ENCODE results near the gene KLHDC8A. TPM values are rescaled to one million over a fixed set of nuclear protein-coding genes. Genes with fewer than 3 reads are reported as not detected.

Gene KLHDC8A
- total and polyA plus RNA-seq, 4 experiments from 2014 or later: not detected

DNA sequence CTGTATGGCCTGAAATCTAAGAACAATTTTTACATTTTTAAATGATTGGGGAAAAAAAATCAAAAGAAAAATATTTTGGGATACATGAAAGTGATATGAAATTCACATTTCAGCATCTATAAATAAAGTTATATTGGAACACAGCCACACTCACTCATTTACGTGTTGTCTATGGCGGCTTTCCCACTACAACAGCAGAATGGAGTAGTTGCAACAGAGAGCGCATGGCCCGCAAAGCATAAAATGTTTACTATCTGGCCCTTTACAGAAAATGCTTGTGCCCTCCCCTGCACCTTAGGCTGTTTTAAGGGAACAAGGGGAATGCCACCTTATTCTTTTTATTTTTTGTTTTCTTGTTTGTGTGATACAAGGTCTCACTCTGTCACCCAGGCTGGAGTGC lies 3.5 kb downstream of the KLHDC8A start:
- H3K27ac ChIP-seq (ENCODE audit: low read depth, low read length): no peak overlapping the region
- H3K4me3 Mint-ChIP-seq: no peak overlapping the region
- no peaks in the 10 kb centered on the region for H3K4me1 ChIP-seq (ENCODE audit: insufficient read depth, low read length)
- H3K4me1 Mint-ChIP-seq: no peaks in the 10 kb centered on the region
- H3K27me3 ChIP-seq (ENCODE audit: insufficient read depth, low read length): no peaks in the 10 kb centered on the region
- H3K36me3 ChIP-seq (ENCODE audit: insufficient read depth, low read length): no peaks in the 10 kb centered on the region
- H3K27me3 Mint-ChIP-seq: peaks cover 11 to 18% of the 10 kb centered on the region in 2 donors
- H3K9me3 ChIP-seq (ENCODE audit: control insufficient read depth in 1 of 2, low read length in 2 of 2): no peaks in the 10 kb centered on the region
- H3K36me3 Mint-ChIP-seq: no peaks in the 10 kb centered on the region
- no peak for DNase-seq
- H3K27ac Mint-ChIP-seq: no peak overlapping the region
- no peak overlapping the region for H3K4me3 ChIP-seq (ENCODE audit: low read length in 2 of 2)
- H3K9me3 Mint-ChIP-seq: no peaks in the 10 kb centered on the region
- intact Hi-C loops (cut with micrococcal nuclease): no loop called here
- POLR2A ChIA-PET (ENCODE audit: partially characterized antibody): interaction anchor here (1.5 to 2.1 kb wide), 2 partner anchors 80 to 133 kb away, joined by 8 to 10 read pairs; no protein-coding TSS in a partner anchor
- CTCF ChIA-PET (ENCODE audit: partially characterized antibody): interaction anchor here (0.9 to 4.9 kb wide), 18 partner anchors 14 to 305 kb away, joined by 3 to 96 read pairs (median 9); no protein-coding TSS in a partner anchor

DNA sequence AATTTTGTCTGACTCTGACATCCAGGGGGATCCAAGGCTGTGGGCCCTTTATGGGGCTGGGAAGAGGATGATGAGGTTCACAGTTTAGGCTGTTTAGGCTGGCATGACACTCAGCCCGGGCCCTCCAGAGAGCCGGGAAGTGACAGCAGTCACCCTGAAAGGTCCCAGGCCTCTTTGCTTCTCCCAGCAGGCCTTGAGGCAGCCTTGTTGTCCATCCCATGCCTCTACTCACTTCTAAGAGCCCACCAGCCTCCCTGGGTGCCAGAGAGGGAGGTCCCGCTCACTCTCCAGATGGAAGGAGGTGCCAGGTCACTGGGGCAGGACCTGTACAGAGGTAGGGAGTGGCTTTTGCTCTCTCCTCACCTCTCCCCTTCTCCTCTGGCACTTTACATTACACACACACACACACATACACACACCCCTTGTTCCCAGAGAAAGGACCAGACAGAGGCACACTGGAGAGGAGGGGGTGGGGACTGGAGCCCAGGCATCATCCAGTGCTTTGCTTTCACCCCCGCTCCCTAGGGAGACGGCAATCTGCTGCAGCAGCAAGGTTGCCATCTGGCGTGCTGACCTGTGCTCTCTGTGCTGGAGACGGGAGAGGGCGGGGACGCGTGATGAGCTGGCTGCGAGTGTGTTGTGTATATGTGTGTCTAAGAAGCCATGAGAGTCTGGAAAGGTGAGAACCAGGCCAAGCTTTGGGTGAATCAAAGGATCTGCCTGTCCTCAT lies 4.6 kb downstream of the KLHDC8A start:
- Histone ChIP-seq H3K27ac (ENCODE audit: low read depth, low read length) (no peak overlapping the region), H3K27me3 (ENCODE audit: insufficient read depth, low read length) (no peaks in the 10 kb centered on the region), H3K9me3 (ENCODE audit: control insufficient read depth in 1 of 2, low read length in 2 of 2) (no peaks in the 10 kb centered on the region), H3K36me3 (ENCODE audit: insufficient read depth, low read length) (no peaks in the 10 kb centered on the region), H3K4me3 (ENCODE audit: low read length in 2 of 2) (no peak overlapping the region), H3K4me1 (ENCODE audit: insufficient read depth, low read length) (no peaks in the 10 kb centered on the region)
- Mint-ChIP-seq H3K36me3 (no peaks in the 10 kb centered on the region), H3K9me3 (no peaks in the 10 kb centered on the region), H3K27me3 (peaks cover 6 to 14% of the 10 kb centered on the region in 2 donors), H3K4me3 (no peak overlapping the region), H3K27ac (no peak overlapping the region), H3K4me1 (no peaks in the 10 kb centered on the region)
- no peak for DNase-seq
- intact Hi-C loops (cut with micrococcal nuclease): no loop called here
- CTCF ChIA-PET (ENCODE audit: partially characterized antibody): interaction anchor here (0.8 to 4.9 kb wide), 8 partner anchors 9 to 172 kb away, joined by 3 to 96 read pairs (median 24); no protein-coding TSS in a partner anchor
- POLR2A ChIA-PET (ENCODE audit: partially characterized antibody): no interaction called here

DNA sequence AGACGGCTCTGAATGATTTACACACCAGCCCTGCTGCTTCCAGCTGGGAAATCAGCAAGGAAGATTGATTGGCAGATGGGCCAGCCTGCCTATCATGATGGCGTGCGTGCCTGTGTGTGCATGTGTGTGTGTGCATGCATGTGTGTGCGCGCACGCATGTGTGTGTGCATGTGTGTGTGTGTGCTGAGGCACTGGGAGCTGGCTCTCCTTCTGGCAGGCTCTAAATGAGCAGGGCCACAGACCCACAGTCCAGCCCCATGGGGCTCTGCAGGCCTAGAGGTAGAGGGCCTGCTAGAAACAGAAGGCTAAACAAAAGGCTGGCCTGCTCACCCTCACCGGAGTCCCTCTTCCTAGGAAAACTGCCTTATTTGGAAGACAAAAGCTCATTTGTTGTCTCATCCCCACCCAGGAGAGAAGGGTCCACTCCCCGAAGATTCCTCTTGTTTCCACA lies 6.0 kb downstream of the KLHDC8A start:
- no peaks in the 10 kb centered on the region for H3K9me3 ChIP-seq (ENCODE audit: control insufficient read depth in 1 of 2, low read length in 2 of 2)
- H3K4me1 ChIP-seq (ENCODE audit: insufficient read depth, low read length): no peaks in the 10 kb centered on the region
- Mint-ChIP-seq H3K4me1 (no peaks in the 10 kb centered on the region), H3K4me3 (no peak overlapping the region), H3K27ac (no peak overlapping the region), H3K36me3 (no peaks in the 10 kb centered on the region), H3K9me3 (no peaks in the 10 kb centered on the region), H3K27me3 (peaks cover 7 to 28% of the 10 kb centered on the region in 2 donors)
- ChIA-PET CTCF (ENCODE audit: partially characterized antibody) (interaction anchor here (0.7 to 4.9 kb wide), 10 partner anchors 8 to 307 kb away, joined by 3 to 96 read pairs (median 3); no protein-coding TSS in a partner anchor), POLR2A (ENCODE audit: partially characterized antibody) (no interaction called here)
- intact Hi-C loops (cut with micrococcal nuclease): no loop called here
- H3K36me3 ChIP-seq (ENCODE audit: insufficient read depth, low read length): no peaks in the 10 kb centered on the region
- DNase-seq: no peak
- H3K4me3 ChIP-seq (ENCODE audit: low read length in 2 of 2): no peak overlapping the region
- no peaks in the 10 kb centered on the region for H3K27me3 ChIP-seq (ENCODE audit: insufficient read depth, low read length)
- H3K27ac ChIP-seq (ENCODE audit: low read depth, low read length): no peak overlapping the region

GRCh38 chr1:205350124-205350523 lies 6.6 kb downstream of the KLHDC8A start:
- ChIA-PET POLR2A (ENCODE audit: partially characterized antibody) (no interaction called here), CTCF (ENCODE audit: partially characterized antibody) (interaction anchor here (0.7 to 4.9 kb wide), 7 partner anchors 11 to 308 kb away, joined by 3 to 96 read pairs (median 12); no protein-coding TSS in a partner anchor)
- Histone ChIP-seq H3K4me3 (ENCODE audit: low read length in 2 of 2) (no peak overlapping the region), H3K27me3 (ENCODE audit: insufficient read depth, low read length) (peaks cover 3% of the 10 kb centered on the region), H3K4me1 (ENCODE audit: insufficient read depth, low read length) (no peaks in the 10 kb centered on the region), H3K27ac (ENCODE audit: low read depth, low read length) (no peak overlapping the region), H3K9me3 (ENCODE audit: control insufficient read depth in 1 of 2, low read length in 2 of 2) (no peaks in the 10 kb centered on the region), H3K36me3 (ENCODE audit: insufficient read depth, low read length) (no peaks in the 10 kb centered on the region)
- intact Hi-C loops (cut with micrococcal nuclease): no loop called here
- no peak for DNase-seq
- Mint-ChIP-seq H3K4me3 (no peak overlapping the region), H3K27me3 (peaks cover 10 to 34% of the 10 kb centered on the region in 2 donors), H3K4me1 (no peaks in the 10 kb centered on the region), H3K27ac (no peak overlapping the region), H3K9me3 (no peaks in the 10 kb centered on the region), H3K36me3 (no peaks in the 10 kb centered on the region)

DNA sequence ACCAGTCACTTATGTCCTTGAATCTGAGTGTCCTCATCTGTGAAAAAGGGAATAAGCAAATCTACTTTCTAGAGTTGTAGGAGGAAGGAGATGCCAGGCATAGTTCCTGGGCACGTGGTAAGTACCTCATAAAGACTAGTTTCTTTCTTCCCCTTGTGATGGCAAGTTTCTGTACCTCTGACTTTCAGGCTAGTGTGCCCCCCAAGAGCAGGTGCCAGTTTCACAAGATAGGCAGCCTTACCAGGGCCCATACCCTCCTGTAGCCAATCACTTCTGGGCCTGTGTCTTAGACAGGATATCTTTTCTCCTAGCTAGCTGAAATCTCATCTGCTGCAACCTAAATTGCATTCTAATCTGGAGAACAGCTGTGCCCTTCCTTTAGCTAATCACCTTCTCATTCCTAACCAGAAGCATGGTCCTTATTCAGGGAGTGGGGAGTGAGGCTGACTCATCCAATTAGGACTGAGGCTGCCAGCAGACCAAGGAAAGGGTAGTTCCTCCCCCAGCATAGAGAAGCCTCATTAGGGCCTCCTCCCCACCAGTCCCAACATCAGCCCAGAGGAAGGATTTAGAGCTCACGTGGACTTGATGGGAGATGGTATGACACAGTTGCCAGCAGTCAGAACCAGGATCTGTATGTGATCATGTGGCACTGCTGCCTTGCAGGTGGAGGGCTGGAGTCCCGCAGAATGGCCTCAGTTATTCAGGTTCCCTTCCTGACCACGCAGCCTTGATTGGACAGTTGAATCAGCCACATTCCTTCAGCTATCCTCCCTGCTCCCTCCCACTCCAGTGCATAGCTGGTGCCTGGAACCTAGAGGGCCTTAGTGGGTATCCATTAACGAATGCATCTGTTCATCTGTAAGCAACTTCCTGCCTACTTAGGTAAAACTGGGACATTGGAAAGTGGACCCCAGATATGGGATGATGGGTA lies 7.9 kb downstream of the KLHDC8A start:
- intact Hi-C loops (cut with micrococcal nuclease): no loop called here
- H3K4me1 Mint-ChIP-seq: peaks cover 7 to 9% (median 8%) of the 10 kb centered on the region in 4 donors
- no peaks in the 10 kb centered on the region for H3K36me3 Mint-ChIP-seq
- Histone ChIP-seq H3K4me3 (ENCODE audit: low read length in 2 of 2) (no peak overlapping the region), H3K27me3 (ENCODE audit: insufficient read depth, low read length) (peaks cover 14% of the 10 kb centered on the region), H3K9me3 (ENCODE audit: control insufficient read depth in 1 of 2, low read length in 2 of 2) (no peaks in the 10 kb centered on the region), H3K27ac (ENCODE audit: low read depth, low read length) (no peak overlapping the region), H3K4me1 (ENCODE audit: insufficient read depth, low read length) (peaks cover 7% of the 10 kb centered on the region), H3K36me3 (ENCODE audit: insufficient read depth, low read length) (no peaks in the 10 kb centered on the region)
- peaks cover 19 to 40% of the 10 kb centered on the region in 2 donors for H3K27me3 Mint-ChIP-seq
- POLR2A ChIA-PET (ENCODE audit: partially characterized antibody): no interaction called here
- no peak overlapping the region for H3K4me3 Mint-ChIP-seq
- DNase-seq: no peak
- no peaks in the 10 kb centered on the region for H3K9me3 Mint-ChIP-seq
- CTCF ChIA-PET (ENCODE audit: partially characterized antibody): interaction anchor here (0.8 to 3.8 kb wide), 5 partner anchors 13 to 181 kb away, joined by 3 to 24 read pairs (median 13); no protein-coding TSS in a partner anchor
- no peak overlapping the region for H3K27ac Mint-ChIP-seq

DNA sequence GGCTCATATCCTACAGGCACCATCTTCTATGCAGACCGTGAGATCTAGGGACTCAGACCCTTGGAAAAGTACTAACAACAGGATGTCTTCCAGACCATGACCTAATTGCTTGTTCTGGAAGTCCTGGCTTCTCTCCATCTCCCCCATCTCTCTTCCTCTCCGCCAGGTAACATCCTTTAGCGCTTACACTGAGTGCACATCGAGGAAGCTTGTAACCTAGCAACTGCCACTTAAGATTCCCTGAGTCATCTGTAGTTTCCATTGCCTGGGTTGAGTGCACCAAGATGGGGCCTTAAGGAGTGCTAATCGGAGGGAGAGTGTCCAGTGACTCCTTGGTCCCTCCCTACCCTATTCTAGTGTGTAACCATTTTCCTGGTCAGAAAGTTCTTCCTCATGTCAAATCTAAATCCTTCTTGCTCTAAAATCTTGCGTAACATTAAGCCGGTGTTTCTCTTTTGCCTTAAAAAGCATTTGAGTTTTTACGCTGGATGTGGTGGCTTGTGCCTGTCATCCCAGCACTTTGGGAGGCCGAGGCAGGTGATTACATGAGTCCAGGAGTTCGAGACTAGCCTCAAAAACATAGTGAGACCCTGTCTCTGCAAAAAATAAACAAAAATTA lies 9.7 kb downstream of the KLHDC8A start:
- no peaks in the 10 kb centered on the region for H3K9me3 ChIP-seq (ENCODE audit: control insufficient read depth in 1 of 2, low read length in 2 of 2)
- H3K4me3 Mint-ChIP-seq: no peak overlapping the region
- POLR2A ChIA-PET (ENCODE audit: partially characterized antibody): no interaction called here
- peaks cover 26 to 44% of the 10 kb centered on the region in 2 donors for H3K27me3 Mint-ChIP-seq
- H3K4me1 Mint-ChIP-seq: peaks cover 8 to 16% (median 11%) of the 10 kb centered on the region in 4 donors
- no peaks in the 10 kb centered on the region for H3K36me3 ChIP-seq (ENCODE audit: insufficient read depth, low read length)
- CTCF ChIA-PET (ENCODE audit: partially characterized antibody): interaction anchor here (1.6 kb wide), 1 partner anchor 177 kb away, joined by 7 read pairs; no protein-coding TSS in a partner anchor
- no peak overlapping the region for H3K4me3 ChIP-seq (ENCODE audit: low read length in 2 of 2)
- H3K27me3 ChIP-seq (ENCODE audit: insufficient read depth, low read length): peaks cover 14% of the 10 kb centered on the region
- H3K4me1 ChIP-seq (ENCODE audit: insufficient read depth, low read length): peaks cover 13% of the 10 kb centered on the region
- no peak for DNase-seq
- H3K9me3 Mint-ChIP-seq: no peaks in the 10 kb centered on the region
- H3K27ac ChIP-seq (ENCODE audit: low read depth, low read length): no peak overlapping the region
- H3K27ac Mint-ChIP-seq: no peak overlapping the region
- intact Hi-C loops (cut with micrococcal nuclease): no loop called here
- H3K36me3 Mint-ChIP-seq: no peaks in the 10 kb centered on the region
